ENCODE data around the gene CPT1C. TPM values are rescaled to one million over a fixed set of nuclear protein-coding genes. Genes with fewer than 3 reads are reported as not detected.

Gene CPT1C
- total and polyA plus RNA-seq, 4 donors = 0.37 to 0.75 (median 0.59) TPM

DNA sequence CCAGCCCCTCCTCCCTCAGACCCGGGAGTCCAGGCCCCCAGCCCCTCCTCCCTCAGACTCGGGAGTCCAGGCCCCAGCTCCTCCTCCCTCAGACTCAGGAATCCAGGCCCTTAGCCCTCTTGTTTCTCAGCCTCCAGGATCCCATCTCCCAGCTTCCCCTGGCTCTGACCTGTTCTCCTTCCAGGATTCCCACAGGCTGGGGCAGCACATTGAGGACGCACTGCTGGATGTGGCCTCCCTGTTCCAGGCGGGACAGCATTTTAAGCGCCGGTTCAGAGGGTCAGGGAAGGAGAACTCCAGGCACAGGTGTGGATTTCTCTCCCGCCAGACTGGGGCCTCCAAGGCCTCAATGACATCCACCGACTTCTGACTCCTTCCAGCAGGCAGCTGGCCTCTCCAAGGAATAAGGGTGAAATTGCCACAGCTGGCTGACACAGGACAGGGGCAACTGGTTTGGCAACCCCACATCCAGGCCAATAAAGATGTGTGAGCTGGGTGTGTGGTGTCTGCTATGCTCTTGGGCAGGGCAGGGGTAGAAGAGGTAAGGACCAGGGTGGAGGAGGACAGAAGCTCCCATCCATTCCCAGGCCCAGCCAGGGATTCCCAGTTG, 22.4 kb downstream of the CPT1C start (continued):
- TF ChIP-seq, protein P1, sequence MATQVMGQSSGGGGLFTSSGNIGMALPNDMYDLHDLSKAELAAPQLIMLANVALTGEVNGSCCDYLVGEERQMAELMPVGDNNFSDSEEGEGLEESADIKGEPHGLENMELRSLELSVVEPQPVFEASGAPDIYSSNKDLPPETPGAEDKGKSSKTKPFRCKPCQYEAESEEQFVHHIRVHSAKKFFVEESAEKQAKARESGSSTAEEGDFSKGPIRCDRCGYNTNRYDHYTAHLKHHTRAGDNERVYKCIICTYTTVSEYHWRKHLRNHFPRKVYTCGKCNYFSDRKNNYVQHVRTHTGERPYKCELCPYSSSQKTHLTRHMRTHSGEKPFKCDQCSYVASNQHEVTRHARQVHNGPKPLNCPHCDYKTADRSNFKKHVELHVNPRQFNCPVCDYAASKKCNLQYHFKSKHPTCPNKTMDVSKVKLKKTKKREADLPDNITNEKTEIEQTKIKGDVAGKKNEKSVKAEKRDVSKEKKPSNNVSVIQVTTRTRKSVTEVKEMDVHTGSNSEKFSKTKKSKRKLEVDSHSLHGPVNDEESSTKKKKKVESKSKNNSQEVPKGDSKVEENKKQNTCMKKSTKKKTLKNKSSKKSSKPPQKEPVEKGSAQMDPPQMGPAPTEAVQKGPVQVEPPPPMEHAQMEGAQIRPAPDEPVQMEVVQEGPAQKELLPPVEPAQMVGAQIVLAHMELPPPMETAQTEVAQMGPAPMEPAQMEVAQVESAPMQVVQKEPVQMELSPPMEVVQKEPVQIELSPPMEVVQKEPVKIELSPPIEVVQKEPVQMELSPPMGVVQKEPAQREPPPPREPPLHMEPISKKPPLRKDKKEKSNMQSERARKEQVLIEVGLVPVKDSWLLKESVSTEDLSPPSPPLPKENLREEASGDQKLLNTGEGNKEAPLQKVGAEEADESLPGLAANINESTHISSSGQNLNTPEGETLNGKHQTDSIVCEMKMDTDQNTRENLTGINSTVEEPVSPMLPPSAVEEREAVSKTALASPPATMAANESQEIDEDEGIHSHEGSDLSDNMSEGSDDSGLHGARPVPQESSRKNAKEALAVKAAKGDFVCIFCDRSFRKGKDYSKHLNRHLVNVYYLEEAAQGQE (IDR thresholded peaks at IDR 0.05) = no peak
- TF ChIP-seq JUND (IDR thresholded peaks at IDR 0.05) = no peak

DNA sequence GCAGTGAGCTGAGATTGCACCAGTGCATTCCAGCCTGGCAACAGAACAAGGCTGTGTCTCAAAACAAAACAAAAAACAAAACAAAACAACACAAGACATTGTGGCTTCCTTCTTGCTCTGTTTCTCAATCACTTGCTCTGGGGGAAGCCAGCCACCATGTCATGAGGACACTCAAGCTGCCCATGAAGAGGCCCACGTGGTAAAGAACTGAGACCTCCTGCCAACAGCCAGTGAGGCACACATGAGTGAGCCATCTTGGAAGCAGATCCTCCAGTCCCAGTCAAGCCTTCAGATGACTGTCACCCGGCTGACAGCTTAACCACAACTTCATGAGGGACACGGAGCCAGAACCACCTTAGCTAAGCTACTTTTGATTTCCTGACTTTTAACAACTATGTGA, 25.2 kb downstream of the CPT1C start:
- H3K4me3 ChIP-seq (ENCODE audit: low read depth in 1 of 3, low read length in 3 of 3) = no peak overlapping the region
- no peak overlapping the region for H3K27ac ChIP-seq (ENCODE audit: low read depth in 1 of 2, low read length in 2 of 2)
- TF ChIP-seq RXRA (IDR thresholded peaks at IDR 0.05) = no peak
- TF ChIP-seq JUND (IDR thresholded peaks at IDR 0.05) = no peak
- TF ChIP-seq HNF4A (conservative IDR thresholded peaks at IDR 0.05) = no peak
- TF ChIP-seq, protein P1 (IDR thresholded peaks at IDR 0.05) = no peak
- no peak for DNase-seq (ENCODE audit: low spot score)
- no peaks in the 10 kb centered on the region for H3K4me1 ChIP-seq (ENCODE audit: control insufficient read depth in 4 of 4, insufficient read depth in 4 of 4, low read length in 3 of 4)
- H3K36me3 ChIP-seq (ENCODE audit: control insufficient read depth in 4 of 4, insufficient read depth in 3 of 4, low read depth in 1 of 4, low read length in 3 of 4) = no peaks in the 10 kb centered on the region
- no peaks in the 10 kb centered on the region for H3K9me3 ChIP-seq (ENCODE audit: control insufficient read depth in 4 of 4, low read length in 3 of 4)
- H3K27me3 ChIP-seq (ENCODE audit: control insufficient read depth in 4 of 4, insufficient read depth in 4 of 4, low read length in 3 of 4) = no peaks in the 10 kb centered on the region
- WGBS = 75% methylated on average over 3 of the region's 3 CpGs
- no peak overlapping the region for H3K9ac ChIP-seq (ENCODE audit: low read depth in 1 of 2, low read length in 2 of 2)

DNA sequence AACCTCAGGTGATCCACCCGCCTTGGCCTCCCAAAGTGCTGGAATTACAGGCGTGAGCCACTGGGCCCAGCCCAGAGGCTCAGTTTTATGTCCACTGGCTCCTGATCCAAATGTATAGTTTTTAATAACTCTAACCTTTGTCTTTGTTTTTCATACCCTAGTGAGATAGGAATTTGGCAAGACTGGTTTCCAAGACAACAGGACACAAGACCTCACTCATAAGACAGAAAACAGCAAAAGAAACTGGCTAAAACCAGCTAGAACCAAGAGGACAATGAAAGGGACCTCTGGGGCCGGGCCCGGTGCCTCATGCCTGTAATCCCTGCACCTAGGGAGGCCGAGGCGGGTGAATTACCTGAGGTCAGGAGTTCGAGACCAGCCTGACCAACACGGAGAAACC, 27.6 kb downstream of the CPT1C start:
- no peaks in the 10 kb centered on the region for H3K4me1 ChIP-seq (ENCODE audit: control insufficient read depth in 4 of 4, insufficient read depth in 4 of 4, low read length in 3 of 4)
- H3K9me3 ChIP-seq (ENCODE audit: control insufficient read depth in 4 of 4, low read length in 3 of 4) = no peaks in the 10 kb centered on the region
- H3K27ac ChIP-seq (ENCODE audit: low read depth in 1 of 2, low read length in 2 of 2) = peak overlapping the region in 1 of 2 donors; percentile 80
- H3K9ac ChIP-seq (ENCODE audit: low read depth in 1 of 2, low read length in 2 of 2) = no peak overlapping the region
- no peaks in the 10 kb centered on the region for H3K27me3 ChIP-seq (ENCODE audit: control insufficient read depth in 4 of 4, insufficient read depth in 4 of 4, low read length in 3 of 4)
- no peaks in the 10 kb centered on the region for H3K36me3 ChIP-seq (ENCODE audit: control insufficient read depth in 4 of 4, insufficient read depth in 3 of 4, low read depth in 1 of 4, low read length in 3 of 4)
- no peak overlapping the region for H3K4me3 ChIP-seq (ENCODE audit: low read depth in 1 of 3, low read length in 3 of 3)
- no peak for DNase-seq (ENCODE audit: low spot score)
- WGBS = 93% methylated on average over 8 of the region's 8 CpGs
- TF ChIP-seq EGR1 (IDR thresholded peaks at IDR 0.05; ENCODE audit: low read depth in 2 of 2) = no peak
- TF ChIP-seq FOXA2 (IDR thresholded peaks at IDR 0.05) = no peak
- no peak for TF ChIP-seq TAF1 (conservative IDR thresholded peaks at IDR 0.05)
- TF ChIP-seq RXRA (IDR thresholded peaks at IDR 0.05) = no peak
- no peak for TF ChIP-seq GABPA (IDR thresholded peaks at IDR 0.05 in 1 of 2, conservative IDR thresholded peaks at IDR 0.05 in 1 of 2)
- no peak for TF ChIP-seq NR2F2 (IDR thresholded peaks at IDR 0.05)
- TF ChIP-seq HNF4G (IDR thresholded peaks at IDR 0.05) = no peak
- no peak for TF ChIP-seq RAD21 (IDR thresholded peaks at IDR 0.05)
- TF ChIP-seq, protein P2, sequence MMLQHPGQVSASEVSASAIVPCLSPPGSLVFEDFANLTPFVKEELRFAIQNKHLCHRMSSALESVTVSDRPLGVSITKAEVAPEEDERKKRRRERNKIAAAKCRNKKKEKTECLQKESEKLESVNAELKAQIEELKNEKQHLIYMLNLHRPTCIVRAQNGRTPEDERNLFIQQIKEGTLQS (IDR thresholded peaks at IDR 0.05) = no peak
- no peak for TF ChIP-seq SP1 (IDR thresholded peaks at IDR 0.05)
- TF ChIP-seq, protein P3, sequence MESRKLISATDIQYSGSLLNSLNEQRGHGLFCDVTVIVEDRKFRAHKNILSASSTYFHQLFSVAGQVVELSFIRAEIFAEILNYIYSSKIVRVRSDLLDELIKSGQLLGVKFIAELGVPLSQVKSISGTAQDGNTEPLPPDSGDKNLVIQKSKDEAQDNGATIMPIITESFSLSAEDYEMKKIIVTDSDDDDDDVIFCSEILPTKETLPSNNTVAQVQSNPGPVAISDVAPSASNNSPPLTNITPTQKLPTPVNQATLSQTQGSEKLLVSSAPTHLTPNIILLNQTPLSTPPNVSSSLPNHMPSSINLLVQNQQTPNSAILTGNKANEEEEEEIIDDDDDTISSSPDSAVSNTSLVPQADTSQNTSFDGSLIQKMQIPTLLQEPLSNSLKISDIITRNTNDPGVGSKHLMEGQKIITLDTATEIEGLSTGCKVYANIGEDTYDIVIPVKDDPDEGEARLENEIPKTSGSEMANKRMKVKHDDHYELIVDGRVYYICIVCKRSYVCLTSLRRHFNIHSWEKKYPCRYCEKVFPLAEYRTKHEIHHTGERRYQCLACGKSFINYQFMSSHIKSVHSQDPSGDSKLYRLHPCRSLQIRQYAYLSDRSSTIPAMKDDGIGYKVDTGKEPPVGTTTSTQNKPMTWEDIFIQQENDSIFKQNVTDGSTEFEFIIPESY (IDR thresholded peaks at IDR 0.05) = no peak
- no peak for TF ChIP-seq JUND (IDR thresholded peaks at IDR 0.05)
- TF ChIP-seq YY1 (IDR thresholded peaks at IDR 0.05) = no peak
- no peak for TF ChIP-seq HNF4A (conservative IDR thresholded peaks at IDR 0.05)
- TF ChIP-seq, protein P1 (IDR thresholded peaks at IDR 0.05) = no peak

Data from liver (tissue), 9 donors.